Measurements from ENCODE around the gene CALD1.

The CALD1 gene

GRCh38 chr7:134778941-134779740 is at the start of gene CALD1:
Gene CALD1 (plus strand): TSS chr7:134779634. CDS start chr7:134867734, 88,100 bp downstream.
- H3K27me3 ChIP-seq (ENCODE audit: control insufficient read depth, insufficient read depth, low read length): no peaks in the 10 kb centered on the region
- H3K4me3 ChIP-seq (ENCODE audit: low read length): peak within 1 kb of the TSS; percentile 85
- H3K4me1 ChIP-seq (ENCODE audit: control insufficient read depth, low read depth, low read length): peaks cover 34% of the 10 kb centered on the region
- H3K36me3 ChIP-seq (ENCODE audit: control insufficient read depth, low read depth, low read length): no peaks in the 10 kb centered on the region
- peak within 1 kb of the TSS; percentile 79 for H3K9ac ChIP-seq (ENCODE audit: low read length)
- H3K27ac ChIP-seq (ENCODE audit: low read length): peak within 1 kb of the TSS; percentile 66
- no peaks in the 10 kb centered on the region for H3K9me3 ChIP-seq (ENCODE audit: control insufficient read depth, low read depth, low read length)

GRCh38 chr7:134729895-134730294 is 49.5 kb upstream of the CALD1 start:
- Histone ChIP-seq H3K9me3 (ENCODE audit: control insufficient read depth, low read depth, low read length) (no peaks in the 10 kb centered on the region), H3K9ac (ENCODE audit: low read length) (no peak overlapping the region), H3K27ac (ENCODE audit: low read length) (no peak overlapping the region), H3K4me1 (ENCODE audit: control insufficient read depth, low read depth, low read length) (no peaks in the 10 kb centered on the region), H3K27me3 (ENCODE audit: control insufficient read depth, insufficient read depth, low read length) (no peaks in the 10 kb centered on the region), H3K4me3 (ENCODE audit: low read length) (no peak overlapping the region), H3K36me3 (ENCODE audit: control insufficient read depth, low read depth, low read length) (no peaks in the 10 kb centered on the region)

- Histone ChIP-seq H3K4me1 (ENCODE audit: control insufficient read depth, low read depth, low read length) (no peaks in the 10 kb centered on the region), H3K4me3 (ENCODE audit: low read length) (no peak overlapping the region), H3K27me3 (ENCODE audit: control insufficient read depth, insufficient read depth, low read length) (no peaks in the 10 kb centered on the region), H3K9me3 (ENCODE audit: control insufficient read depth, low read depth, low read length) (no peaks in the 10 kb centered on the region), H3K36me3 (ENCODE audit: control insufficient read depth, low read depth, low read length) (no peaks in the 10 kb centered on the region), H3K27ac (ENCODE audit: low read length) (no peak overlapping the region), H3K9ac (ENCODE audit: low read length) (no peak overlapping the region)
Observed at GRCh38 chr7:134730411-134730829, 49.0 kb upstream of the CALD1 start.

- Histone ChIP-seq H3K4me3 (ENCODE audit: low read length) (no peak overlapping the region), H3K9ac (ENCODE audit: low read length) (no peak overlapping the region), H3K9me3 (ENCODE audit: control insufficient read depth, low read depth, low read length) (no peaks in the 10 kb centered on the region), H3K36me3 (ENCODE audit: control insufficient read depth, low read depth, low read length) (no peaks in the 10 kb centered on the region), H3K27me3 (ENCODE audit: control insufficient read depth, insufficient read depth, low read length) (no peaks in the 10 kb centered on the region), H3K27ac (ENCODE audit: low read length) (no peak overlapping the region), H3K4me1 (ENCODE audit: control insufficient read depth, low read depth, low read length) (no peaks in the 10 kb centered on the region)
Observed at GRCh38 chr7:134731616-134732015, 47.8 kb upstream of the CALD1 start.

- no peak overlapping the region for H3K4me3 ChIP-seq (ENCODE audit: low read length)
- H3K4me1 ChIP-seq (ENCODE audit: control insufficient read depth, low read depth, low read length): no peaks in the 10 kb centered on the region
- no peaks in the 10 kb centered on the region for H3K9me3 ChIP-seq (ENCODE audit: control insufficient read depth, low read depth, low read length)
- H3K27ac ChIP-seq (ENCODE audit: low read length): no peak overlapping the region
- no peaks in the 10 kb centered on the region for H3K27me3 ChIP-seq (ENCODE audit: control insufficient read depth, insufficient read depth, low read length)
- no peaks in the 10 kb centered on the region for H3K36me3 ChIP-seq (ENCODE audit: control insufficient read depth, low read depth, low read length)
- H3K9ac ChIP-seq (ENCODE audit: low read length): no peak overlapping the region
Observed at GRCh38 chr7:134732728-134733127, 46.7 kb upstream of the CALD1 start.

- no peak overlapping the region for H3K9ac ChIP-seq (ENCODE audit: low read length)
- no peak overlapping the region for H3K27ac ChIP-seq (ENCODE audit: low read length)
- no peaks in the 10 kb centered on the region for H3K9me3 ChIP-seq (ENCODE audit: control insufficient read depth, low read depth, low read length)
- H3K4me3 ChIP-seq (ENCODE audit: low read length): no peak overlapping the region
- no peaks in the 10 kb centered on the region for H3K4me1 ChIP-seq (ENCODE audit: control insufficient read depth, low read depth, low read length)
- no peaks in the 10 kb centered on the region for H3K36me3 ChIP-seq (ENCODE audit: control insufficient read depth, low read depth, low read length)
- no peaks in the 10 kb centered on the region for H3K27me3 ChIP-seq (ENCODE audit: control insufficient read depth, insufficient read depth, low read length)
Observed at GRCh38 chr7:134736381-134736780, 43.1 kb upstream of the CALD1 start.

- Histone ChIP-seq H3K9me3 (ENCODE audit: control insufficient read depth, low read depth, low read length) (no peaks in the 10 kb centered on the region), H3K4me1 (ENCODE audit: control insufficient read depth, low read depth, low read length) (peaks cover 3% of the 10 kb centered on the region), H3K27ac (ENCODE audit: low read length) (no peak overlapping the region), H3K36me3 (ENCODE audit: control insufficient read depth, low read depth, low read length) (no peaks in the 10 kb centered on the region), H3K4me3 (ENCODE audit: low read length) (no peak overlapping the region), H3K27me3 (ENCODE audit: control insufficient read depth, insufficient read depth, low read length) (no peaks in the 10 kb centered on the region), H3K9ac (ENCODE audit: low read length) (no peak overlapping the region)
Observed at GRCh38 chr7:134737566-134738345, 41.7 kb upstream of the CALD1 start.

GRCh38 chr7:134739362-134739761 is 40.1 kb upstream of the CALD1 start:
- Histone ChIP-seq H3K36me3 (ENCODE audit: control insufficient read depth, low read depth, low read length) (no peaks in the 10 kb centered on the region), H3K4me3 (ENCODE audit: low read length) (no peak overlapping the region), H3K9me3 (ENCODE audit: control insufficient read depth, low read depth, low read length) (no peaks in the 10 kb centered on the region), H3K27me3 (ENCODE audit: control insufficient read depth, insufficient read depth, low read length) (no peaks in the 10 kb centered on the region), H3K27ac (ENCODE audit: low read length) (no peak overlapping the region), H3K9ac (ENCODE audit: low read length) (no peak overlapping the region), H3K4me1 (ENCODE audit: control insufficient read depth, low read depth, low read length) (peaks cover 6% of the 10 kb centered on the region)

- Histone ChIP-seq H3K36me3 (ENCODE audit: control insufficient read depth, low read depth, low read length) (no peaks in the 10 kb centered on the region), H3K9ac (ENCODE audit: low read length) (no peak overlapping the region), H3K4me3 (ENCODE audit: low read length) (no peak overlapping the region), H3K27me3 (ENCODE audit: control insufficient read depth, insufficient read depth, low read length) (no peaks in the 10 kb centered on the region), H3K4me1 (ENCODE audit: control insufficient read depth, low read depth, low read length) (peaks cover 10% of the 10 kb centered on the region), H3K9me3 (ENCODE audit: control insufficient read depth, low read depth, low read length) (no peaks in the 10 kb centered on the region), H3K27ac (ENCODE audit: low read length) (no peak overlapping the region)
Observed at GRCh38 chr7:134740376-134740775, 39.1 kb upstream of the CALD1 start.

- Histone ChIP-seq H3K36me3 (ENCODE audit: control insufficient read depth, low read depth, low read length) (no peaks in the 10 kb centered on the region), H3K9me3 (ENCODE audit: control insufficient read depth, low read depth, low read length) (no peaks in the 10 kb centered on the region), H3K9ac (ENCODE audit: low read length) (no peak overlapping the region), H3K4me1 (ENCODE audit: control insufficient read depth, low read depth, low read length) (peaks cover 10% of the 10 kb centered on the region), H3K4me3 (ENCODE audit: low read length) (no peak overlapping the region), H3K27me3 (ENCODE audit: control insufficient read depth, insufficient read depth, low read length) (no peaks in the 10 kb centered on the region), H3K27ac (ENCODE audit: low read length) (no peak overlapping the region)
Observed at GRCh38 chr7:134741907-134742635, 37.4 kb upstream of the CALD1 start.

- Histone ChIP-seq H3K4me3 (ENCODE audit: low read length) (no peak overlapping the region), H3K9me3 (ENCODE audit: control insufficient read depth, low read depth, low read length) (no peaks in the 10 kb centered on the region), H3K27me3 (ENCODE audit: control insufficient read depth, insufficient read depth, low read length) (no peaks in the 10 kb centered on the region), H3K27ac (ENCODE audit: low read length) (no peak overlapping the region), H3K4me1 (ENCODE audit: control insufficient read depth, low read depth, low read length) (peaks cover 10% of the 10 kb centered on the region), H3K36me3 (ENCODE audit: control insufficient read depth, low read depth, low read length) (no peaks in the 10 kb centered on the region), H3K9ac (ENCODE audit: low read length) (no peak overlapping the region)
Observed at GRCh38 chr7:134742688-134743350, 36.6 kb upstream of the CALD1 start.

Measured in iPS-18a (cell line).